ENCODE measurements around the gene MUTYH. TPM values are rescaled to one million over a fixed set of nuclear protein-coding genes. Genes with fewer than 3 reads are reported as not detected.

Gene MUTYH
- total RNA-seq, 1 donor from 2014 or later, result 61.9 TPM

DNA sequence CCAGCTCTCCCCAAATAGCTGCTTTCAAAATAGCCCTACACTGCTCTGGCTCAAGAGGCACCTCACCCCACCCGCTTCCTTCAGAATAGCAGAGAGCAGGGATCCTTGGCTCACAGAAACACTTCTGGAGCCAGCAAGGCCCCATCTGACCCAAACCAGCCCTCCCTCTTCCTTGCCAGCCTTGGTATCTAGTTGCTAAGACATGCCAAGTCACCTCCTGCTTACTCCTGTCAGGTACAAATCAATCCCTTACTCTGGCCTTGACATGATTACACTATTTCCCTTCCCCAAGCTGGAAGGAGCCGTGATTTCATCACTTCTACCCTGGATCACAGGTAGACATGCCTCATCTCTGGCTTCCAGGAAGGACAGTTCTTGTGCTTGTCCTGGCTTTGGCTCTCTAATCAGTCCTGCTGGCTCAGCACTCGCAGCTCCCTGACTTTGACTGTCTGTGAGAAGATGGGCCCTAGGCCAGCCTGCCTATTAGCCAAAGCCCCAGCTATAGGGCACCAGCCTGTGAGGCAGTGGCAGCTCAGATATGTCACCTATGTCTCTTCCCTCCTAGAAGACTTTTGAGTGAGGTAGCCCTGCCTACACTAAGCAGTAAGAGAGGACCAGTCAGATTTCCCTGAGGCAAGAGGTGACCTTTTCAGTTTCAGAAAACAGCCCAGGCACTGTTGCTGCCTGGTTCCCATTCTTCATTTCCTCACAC lies 8.9 kb upstream of the MUTYH start:
- Mint-ChIP-seq H3K27me3 (ENCODE audit: low read depth) (no peaks in the 10 kb centered on the region), H3K9me3 (no peaks in the 10 kb centered on the region), H3K4me1 (peaks cover 15% of the 10 kb centered on the region), H3K4me3 (no peak overlapping the region), H3K27ac (ENCODE audit: unreplicated experiment) (no peak overlapping the region), H3K36me3 (ENCODE audit: low read depth) (peaks cover 11% of the 10 kb centered on the region)
- TF ChIP-seq, protein P1, sequence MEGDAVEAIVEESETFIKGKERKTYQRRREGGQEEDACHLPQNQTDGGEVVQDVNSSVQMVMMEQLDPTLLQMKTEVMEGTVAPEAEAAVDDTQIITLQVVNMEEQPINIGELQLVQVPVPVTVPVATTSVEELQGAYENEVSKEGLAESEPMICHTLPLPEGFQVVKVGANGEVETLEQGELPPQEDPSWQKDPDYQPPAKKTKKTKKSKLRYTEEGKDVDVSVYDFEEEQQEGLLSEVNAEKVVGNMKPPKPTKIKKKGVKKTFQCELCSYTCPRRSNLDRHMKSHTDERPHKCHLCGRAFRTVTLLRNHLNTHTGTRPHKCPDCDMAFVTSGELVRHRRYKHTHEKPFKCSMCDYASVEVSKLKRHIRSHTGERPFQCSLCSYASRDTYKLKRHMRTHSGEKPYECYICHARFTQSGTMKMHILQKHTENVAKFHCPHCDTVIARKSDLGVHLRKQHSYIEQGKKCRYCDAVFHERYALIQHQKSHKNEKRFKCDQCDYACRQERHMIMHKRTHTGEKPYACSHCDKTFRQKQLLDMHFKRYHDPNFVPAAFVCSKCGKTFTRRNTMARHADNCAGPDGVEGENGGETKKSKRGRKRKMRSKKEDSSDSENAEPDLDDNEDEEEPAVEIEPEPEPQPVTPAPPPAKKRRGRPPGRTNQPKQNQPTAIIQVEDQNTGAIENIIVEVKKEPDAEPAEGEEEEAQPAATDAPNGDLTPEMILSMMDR (conservative IDR thresholded peaks at IDR 0.05), result no peak
- DNase-seq (ENCODE audit: low read depth, low spot score), result no peak

DNA sequence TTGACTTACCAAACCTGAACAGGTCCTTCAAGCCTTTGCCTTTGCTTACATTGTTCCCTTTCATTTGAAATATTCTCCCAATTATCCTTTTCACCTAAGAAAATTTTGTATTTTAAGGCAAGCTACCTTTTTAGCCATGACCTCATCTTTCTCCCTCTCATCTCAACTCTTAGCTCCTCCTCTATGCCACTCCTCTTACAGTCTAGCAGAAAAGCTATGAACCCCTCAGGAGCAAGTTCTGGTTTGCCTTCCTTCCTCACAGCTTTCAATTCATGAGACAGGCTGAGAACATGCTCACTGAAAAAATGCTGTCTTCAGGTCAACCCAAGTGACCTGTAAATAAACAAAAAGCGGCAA lies 8.3 kb upstream of the MUTYH start:
- no peaks in the 10 kb centered on the region for H3K9me3 Mint-ChIP-seq
- H3K4me3 Mint-ChIP-seq, result no peak overlapping the region
- peaks cover 15% of the 10 kb centered on the region for H3K4me1 Mint-ChIP-seq
- no peaks in the 10 kb centered on the region for H3K27me3 Mint-ChIP-seq (ENCODE audit: low read depth)
- DNase-seq (ENCODE audit: low read depth, low spot score), result no peak
- TF ChIP-seq, protein P1 (conservative IDR thresholded peaks at IDR 0.05), result no peak
- no peak overlapping the region for H3K27ac Mint-ChIP-seq (ENCODE audit: unreplicated experiment)
- peaks cover 11% of the 10 kb centered on the region for H3K36me3 Mint-ChIP-seq (ENCODE audit: low read depth)

DNA sequence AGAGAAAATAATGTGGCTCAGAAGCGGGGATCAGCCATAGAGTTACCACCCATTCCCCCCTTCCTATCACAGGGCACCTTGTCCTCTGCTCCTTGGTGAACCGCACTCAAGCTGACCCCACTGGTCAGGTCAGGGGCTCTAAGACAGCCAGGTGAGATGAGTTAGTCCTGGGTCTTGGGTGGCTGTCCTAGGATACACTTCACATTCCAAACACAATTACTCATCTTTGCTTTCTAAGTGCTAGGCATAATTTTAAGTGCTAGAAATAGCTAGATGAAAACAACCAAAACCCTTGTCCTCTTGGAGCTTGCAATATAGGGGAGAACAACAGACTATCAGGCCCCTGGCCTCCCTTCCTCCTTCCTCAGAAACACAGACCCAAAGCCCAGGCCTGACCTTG lies 7.8 kb upstream of the MUTYH start:
- H3K4me3 Mint-ChIP-seq, result no peak overlapping the region
- TF ChIP-seq, protein P1 (conservative IDR thresholded peaks at IDR 0.05), result no peak
- no peaks in the 10 kb centered on the region for H3K27me3 Mint-ChIP-seq (ENCODE audit: low read depth)
- H3K4me1 Mint-ChIP-seq, result peaks cover 15% of the 10 kb centered on the region
- DNase-seq (ENCODE audit: low read depth, low spot score), result no peak
- no peaks in the 10 kb centered on the region for H3K9me3 Mint-ChIP-seq
- H3K27ac Mint-ChIP-seq (ENCODE audit: unreplicated experiment), result no peak overlapping the region
- H3K36me3 Mint-ChIP-seq (ENCODE audit: low read depth), result peaks cover 11% of the 10 kb centered on the region

- no peak for DNase-seq (ENCODE audit: low read depth, low spot score)
- Mint-ChIP-seq H3K27ac (ENCODE audit: unreplicated experiment) (no peak overlapping the region), H3K4me1 (peaks cover 21% of the 10 kb centered on the region), H3K9me3 (no peaks in the 10 kb centered on the region), H3K36me3 (ENCODE audit: low read depth) (peaks cover 15% of the 10 kb centered on the region), H3K27me3 (ENCODE audit: low read depth) (no peaks in the 10 kb centered on the region), H3K4me3 (no peak overlapping the region)
- TF ChIP-seq, protein P1 (conservative IDR thresholded peaks at IDR 0.05), result no peak
Measured at GRCh38 chr1:45346473-45346872, 6.2 kb upstream of the MUTYH start.

- TF ChIP-seq, protein P1 (conservative IDR thresholded peaks at IDR 0.05), result no peak
- no peak for DNase-seq (ENCODE audit: low read depth, low spot score)
- Mint-ChIP-seq H3K9me3 (no peaks in the 10 kb centered on the region), H3K4me3 (peak overlapping the region; percentile 47), H3K27ac (ENCODE audit: unreplicated experiment) (no peak overlapping the region), H3K27me3 (ENCODE audit: low read depth) (no peaks in the 10 kb centered on the region), H3K4me1 (peaks cover 26% of the 10 kb centered on the region), H3K36me3 (ENCODE audit: low read depth) (peaks cover 15% of the 10 kb centered on the region)
Measured at GRCh38 chr1:45345014-45345413, 4.8 kb upstream of the MUTYH start.

Measured in neural crest cell (in vitro differentiated cells).